ENCODE data around the gene MYOM1.

Gene MYOM1

DNA sequence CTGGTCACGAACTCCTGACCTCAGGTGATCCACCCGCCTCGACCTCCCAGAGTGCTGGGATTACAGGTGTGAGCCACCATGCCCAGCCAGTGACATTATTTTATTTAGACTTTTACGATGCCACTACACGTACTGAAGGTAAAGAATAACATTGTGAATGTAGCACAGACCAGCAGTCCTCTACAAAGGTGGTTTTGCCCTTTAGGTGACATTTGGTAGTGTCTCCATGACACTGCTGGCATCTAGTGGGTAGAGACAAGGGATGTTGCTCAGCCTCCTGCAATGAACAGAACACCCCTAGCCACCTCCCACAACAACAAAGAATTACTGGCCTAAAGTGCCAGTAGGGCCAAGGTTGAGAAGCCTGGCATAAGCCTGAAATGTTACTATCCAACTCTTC is 69.5 kb downstream of the MYOM1 start:
- no peak for TF ChIP-seq EZH2phosphoT487 (IDR thresholded peaks at IDR 0.05; ENCODE audit: borderline replicate concordance, low read length)
- TF ChIP-seq, protein P1, sequence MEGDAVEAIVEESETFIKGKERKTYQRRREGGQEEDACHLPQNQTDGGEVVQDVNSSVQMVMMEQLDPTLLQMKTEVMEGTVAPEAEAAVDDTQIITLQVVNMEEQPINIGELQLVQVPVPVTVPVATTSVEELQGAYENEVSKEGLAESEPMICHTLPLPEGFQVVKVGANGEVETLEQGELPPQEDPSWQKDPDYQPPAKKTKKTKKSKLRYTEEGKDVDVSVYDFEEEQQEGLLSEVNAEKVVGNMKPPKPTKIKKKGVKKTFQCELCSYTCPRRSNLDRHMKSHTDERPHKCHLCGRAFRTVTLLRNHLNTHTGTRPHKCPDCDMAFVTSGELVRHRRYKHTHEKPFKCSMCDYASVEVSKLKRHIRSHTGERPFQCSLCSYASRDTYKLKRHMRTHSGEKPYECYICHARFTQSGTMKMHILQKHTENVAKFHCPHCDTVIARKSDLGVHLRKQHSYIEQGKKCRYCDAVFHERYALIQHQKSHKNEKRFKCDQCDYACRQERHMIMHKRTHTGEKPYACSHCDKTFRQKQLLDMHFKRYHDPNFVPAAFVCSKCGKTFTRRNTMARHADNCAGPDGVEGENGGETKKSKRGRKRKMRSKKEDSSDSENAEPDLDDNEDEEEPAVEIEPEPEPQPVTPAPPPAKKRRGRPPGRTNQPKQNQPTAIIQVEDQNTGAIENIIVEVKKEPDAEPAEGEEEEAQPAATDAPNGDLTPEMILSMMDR (IDR thresholded peaks at IDR 0.05; ENCODE audit: low read depth, low read length, poor library complexity, severe bottlenecking): no peak
- H3K27ac ChIP-seq (ENCODE audit: low read depth, low read length): no peak overlapping the region
- no peaks in the 10 kb centered on the region for H3F3A ChIP-seq (ENCODE audit: control insufficient read depth, insufficient read depth)
- H3K4me1 ChIP-seq (ENCODE audit: control insufficient read depth, low read length): 0 out of 2 replicates have a peak, but pooled peaks cover 2% of the 10 kb centered on the region
- no peaks in the 10 kb centered on the region for H4K20me1 ChIP-seq (ENCODE audit: control insufficient read depth, insufficient read depth, low read depth, low read length)
- H3K9me3 ChIP-seq (ENCODE audit: control insufficient read depth, insufficient read depth, low read length): no peaks in the 10 kb centered on the region
- no peaks in the 10 kb centered on the region for H3K27me3 ChIP-seq (ENCODE audit: control insufficient read depth, low read length)
- H3K4me3 ChIP-seq (ENCODE audit: low read length): no peak overlapping the region
- H3K36me3 ChIP-seq (ENCODE audit: control insufficient read depth, low read length): no peaks in the 10 kb centered on the region
- H3K4me2 ChIP-seq (ENCODE audit: low read length): no peak overlapping the region
- no peaks in the 10 kb centered on the region for H3K9me2 ChIP-seq (replicated peaks; ENCODE audit: control insufficient read depth, low read length)
- H3K79me2 ChIP-seq (ENCODE audit: control insufficient read depth, low read length): no peaks in the 10 kb centered on the region

DNA sequence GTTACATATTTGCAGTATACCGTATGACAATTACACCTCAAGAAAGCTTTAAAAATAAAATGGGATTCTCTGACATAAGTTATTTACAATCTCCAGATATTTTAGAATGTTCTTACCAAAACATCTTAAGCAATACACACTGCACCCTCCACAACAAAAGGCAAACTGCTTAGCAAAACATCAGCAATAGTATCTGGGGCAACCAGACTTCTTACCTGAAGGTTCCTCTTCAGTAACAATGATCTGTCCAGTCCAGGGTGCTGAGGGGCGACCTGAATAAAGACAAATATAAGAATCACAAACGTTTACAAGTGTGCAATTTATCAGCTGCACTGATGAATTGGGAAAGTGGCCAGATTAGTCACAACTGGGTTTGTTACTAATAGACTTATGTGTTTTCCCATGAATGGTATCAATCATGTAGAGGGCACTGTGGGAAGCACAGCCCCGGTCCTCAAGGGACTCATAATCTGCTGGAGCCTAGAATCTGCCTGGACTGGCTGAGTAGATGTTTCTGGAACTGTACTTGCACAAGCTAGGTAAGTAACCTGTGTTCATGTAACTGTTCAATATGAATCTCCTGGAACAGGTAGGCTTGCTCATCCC is 70.7 kb downstream of the MYOM1 start:
- Histone ChIP-seq H3K79me2 (ENCODE audit: control insufficient read depth, low read length) (no peaks in the 10 kb centered on the region), H3K9me2 (replicated peaks; ENCODE audit: control insufficient read depth, low read length) (no peaks in the 10 kb centered on the region), H4K20me1 (ENCODE audit: control insufficient read depth, insufficient read depth, low read depth, low read length) (no peaks in the 10 kb centered on the region), H3K27me3 (ENCODE audit: control insufficient read depth, low read length) (no peaks in the 10 kb centered on the region), H3K4me3 (ENCODE audit: low read length) (no peak overlapping the region), H3K36me3 (ENCODE audit: control insufficient read depth, low read length) (no peaks in the 10 kb centered on the region), H3K4me2 (ENCODE audit: low read length) (no peak overlapping the region), H3K9me3 (ENCODE audit: control insufficient read depth, insufficient read depth, low read length) (no peaks in the 10 kb centered on the region), H3K27ac (ENCODE audit: low read depth, low read length) (no peak overlapping the region), H3F3A (ENCODE audit: control insufficient read depth, insufficient read depth) (no peaks in the 10 kb centered on the region), H3K4me1 (ENCODE audit: control insufficient read depth, low read length) (0 out of 2 replicates have a peak, but pooled peaks cover 2% of the 10 kb centered on the region)
- TF ChIP-seq, protein P1 (IDR thresholded peaks at IDR 0.05; ENCODE audit: low read depth, low read length, poor library complexity, severe bottlenecking): no peak
- no peak for TF ChIP-seq EZH2phosphoT487 (IDR thresholded peaks at IDR 0.05; ENCODE audit: borderline replicate concordance, low read length)

DNA sequence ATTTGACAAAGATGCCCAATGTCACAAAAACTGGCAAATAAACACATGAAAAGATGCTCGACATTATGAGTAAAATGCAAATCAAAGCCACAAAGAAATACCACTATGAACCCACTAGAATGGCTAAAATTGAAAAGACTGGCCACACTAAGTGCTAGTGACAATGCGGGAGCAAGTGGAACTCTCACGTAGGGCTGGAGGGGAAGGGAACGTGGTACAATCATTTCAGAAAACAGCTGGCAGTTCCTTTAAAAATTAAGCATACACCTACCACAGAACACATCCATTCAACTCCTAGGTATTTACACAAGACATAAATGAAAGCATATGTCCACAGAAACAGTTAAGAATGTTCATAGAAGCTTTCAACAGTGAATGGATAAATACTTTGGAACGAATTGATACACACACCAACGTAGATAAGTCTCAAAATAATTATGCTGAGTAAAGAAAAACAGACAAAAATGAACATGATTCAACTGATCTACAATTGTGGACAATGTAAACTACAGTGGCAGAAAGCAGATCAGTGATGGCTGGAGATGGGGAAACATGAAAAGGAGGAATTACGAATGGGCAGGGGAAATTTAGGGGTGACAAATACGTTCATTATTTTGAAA is 71.7 kb downstream of the MYOM1 start:
- Histone ChIP-seq H3K4me1 (ENCODE audit: control insufficient read depth, low read length) (0 out of 2 replicates have a peak, but pooled peaks cover 2% of the 10 kb centered on the region), H3K4me2 (ENCODE audit: low read length) (no peak overlapping the region), H3K79me2 (ENCODE audit: control insufficient read depth, low read length) (no peaks in the 10 kb centered on the region), H3K4me3 (ENCODE audit: low read length) (no peak overlapping the region), H4K20me1 (ENCODE audit: control insufficient read depth, insufficient read depth, low read depth, low read length) (no peaks in the 10 kb centered on the region), H3K9me2 (replicated peaks; ENCODE audit: control insufficient read depth, low read length) (no peaks in the 10 kb centered on the region), H3K36me3 (ENCODE audit: control insufficient read depth, low read length) (no peaks in the 10 kb centered on the region), H3F3A (ENCODE audit: control insufficient read depth, insufficient read depth) (no peaks in the 10 kb centered on the region), H3K9me3 (ENCODE audit: control insufficient read depth, insufficient read depth, low read length) (no peaks in the 10 kb centered on the region), H3K27ac (ENCODE audit: low read depth, low read length) (no peak overlapping the region), H3K27me3 (ENCODE audit: control insufficient read depth, low read length) (no peaks in the 10 kb centered on the region)
- TF ChIP-seq EZH2phosphoT487 (IDR thresholded peaks at IDR 0.05; ENCODE audit: borderline replicate concordance, low read length): no peak
- TF ChIP-seq, protein P1 (IDR thresholded peaks at IDR 0.05; ENCODE audit: low read depth, low read length, poor library complexity, severe bottlenecking): no peak

All from DOHH2 (cell line).